Osteoblast (primary cell): Measurements from ENCODE around the gene EFHC1. TPM values are rescaled to one million over a fixed set of nuclear protein-coding genes. Genes with fewer than 3 reads are reported as not detected.

ENCODE experiments used
- DNase-seq: peaks from one replicate; pipeline ENCODE4 v3.0.0; 2011; ENCODE audit warnings: low spot score, mixed read lengths; ENCODE audit not compliant: insufficient read length; ENCODE audit errors: missing footprints
- H2AFZ ChIP-seq: 2 replicates; pipeline ENCODE4 v1.6.0; 2011; ENCODE audit warnings: mild to moderate bottlenecking, low read length
- H3K27ac ChIP-seq: 2 replicates; pipeline ENCODE4 v1.5.1; 2011; ENCODE audit warnings: mild to moderate bottlenecking, low read depth, low read length, moderate library complexity
- H3K27me3 ChIP-seq: 2 replicates; pipeline ENCODE4 v1.6.0; 2012; ENCODE audit warnings: mild to moderate bottlenecking, control low read depth, inconsistent platforms, low read length, moderate library complexity; ENCODE audit not compliant: insufficient read depth
- H3K36me3 ChIP-seq: 2 replicates; pipeline ENCODE4 v1.5.1; 2011; ENCODE audit warnings: mild to moderate bottlenecking, low read length, control low read depth, moderate library complexity; ENCODE audit not compliant: insufficient read depth
- H3K4me1 ChIP-seq: 2 replicates; pipeline ENCODE4 v1.5.1; 2011; ENCODE audit warnings: mild to moderate bottlenecking, low read length, control low read depth, moderate library complexity; ENCODE audit not compliant: insufficient read depth
- H3K4me2 ChIP-seq: 2 replicates; pipeline ENCODE4 v1.6.0; 2011; ENCODE audit warnings: mild to moderate bottlenecking, low read length; ENCODE audit not compliant: insufficient read depth
- H3K4me3 ChIP-seq: fragments of 200-600 bp; sonication (generic); 3 replicates; pipeline ENCODE4 v1.5.1; 2012; ENCODE audit warnings: mild to moderate bottlenecking, low read length, inconsistent platforms; ENCODE audit not compliant: insufficient read depth
- H3K79me2 ChIP-seq: 2 replicates; pipeline ENCODE4 v1.6.0; 2012; ENCODE audit warnings: mild to moderate bottlenecking, low read length, control low read depth, inconsistent platforms; ENCODE audit not compliant: insufficient read depth
- H3K9me3 ChIP-seq: 2 replicates; pipeline ENCODE4 v1.5.1; 2011; ENCODE audit warnings: low read depth, low read length, control low read depth
- H4K20me1 ChIP-seq: 2 replicates; pipeline ENCODE4 v1.6.0; 2012; ENCODE audit warnings: mild to moderate bottlenecking, low read length, control low read depth; ENCODE audit not compliant: insufficient read depth
- CTCF ChIP-seq: IDR thresholded peaks from 2 replicates; pipeline ENCODE4 v1.5.1; 2011; ENCODE audit warnings: mild to moderate bottlenecking, low read depth, low read length, moderate library complexity; ENCODE audit errors: extremely low read depth
- total RNA-seq: library from RNA; depleted of rRNA; stranded (reverse); fragments of >200 nt; gene quantifications from 2 replicates; pipeline ENCODE4 v1.2.3, GENCODE V29; 2012

Gene EFHC1
- total RNA-seq, 1 donor: 31.1 TPM

GRCh38 chr6:52550870-52551269 is 130.7 kb downstream of the EFHC1 start:
- Histone ChIP-seq H4K20me1 (peaks cover 15% of the 10 kb centered on the region), H3K27me3 (no peaks in the 10 kb centered on the region), H2AFZ (no peak overlapping the region)

GRCh38 chr6:52551483-52552277 is 131.5 kb downstream of the EFHC1 start:
- TF ChIP-seq CTCF: no peak
- no peak overlapping the region for H3K4me3 ChIP-seq
- H3K27ac ChIP-seq: peak overlapping the region; percentile 82
- peaks cover 33% of the 10 kb centered on the region for H3K36me3 ChIP-seq
- no peaks in the 10 kb centered on the region for H3K27me3 ChIP-seq
- peaks cover 94% of the 10 kb centered on the region for H3K4me1 ChIP-seq
- H3K79me2 ChIP-seq: peaks cover 100% of the 10 kb centered on the region
- no peak overlapping the region for H2AFZ ChIP-seq
- peaks cover 15% of the 10 kb centered on the region for H4K20me1 ChIP-seq
- H3K9me3 ChIP-seq: no peaks in the 10 kb centered on the region
- peak overlapping the region; percentile 67 for H3K4me2 ChIP-seq
- peak; percentile 74 for DNase-seq

More at GRCh38 chr6:52550870-52551269, 130.7 kb downstream of the EFHC1 start:
- Histone ChIP-seq H3K4me3 (no peak overlapping the region), H3K36me3 (peaks cover 39% of the 10 kb centered on the region), H3K79me2 (peaks cover 100% of the 10 kb centered on the region), H3K4me2 (peak overlapping the region; percentile 67), H3K4me1 (peaks cover 96% of the 10 kb centered on the region), H3K27ac (peak overlapping the region; percentile 82), H3K9me3 (no peaks in the 10 kb centered on the region)
- no peak for TF ChIP-seq CTCF
- no peak for DNase-seq

GRCh38 chr6:52552278-52552643 is 132.1 kb downstream of the EFHC1 start:
- DNase-seq: no peak
- peak overlapping the region; percentile 82 for H3K27ac ChIP-seq
- TF ChIP-seq CTCF: no peak
- H3K36me3 ChIP-seq: peaks cover 33% of the 10 kb centered on the region
- H2AFZ ChIP-seq: no peak overlapping the region
- no peaks in the 10 kb centered on the region for H3K9me3 ChIP-seq
- H3K27me3 ChIP-seq: no peaks in the 10 kb centered on the region
- H3K4me2 ChIP-seq: peak overlapping the region; percentile 67
- peaks cover 100% of the 10 kb centered on the region for H3K79me2 ChIP-seq
- no peak overlapping the region for H3K4me3 ChIP-seq
- peaks cover 92% of the 10 kb centered on the region for H3K4me1 ChIP-seq
- H4K20me1 ChIP-seq: peaks cover 15% of the 10 kb centered on the region

- Histone ChIP-seq H3K4me3 (no peak overlapping the region), H3K36me3 (peaks cover 30% of the 10 kb centered on the region), H3K79me2 (peaks cover 100% of the 10 kb centered on the region), H3K27ac (peak overlapping the region; percentile 82), H4K20me1 (peaks cover 11% of the 10 kb centered on the region), H2AFZ (no peak overlapping the region), H3K4me2 (peak overlapping the region; percentile 67), H3K9me3 (no peaks in the 10 kb centered on the region), H3K27me3 (no peaks in the 10 kb centered on the region), H3K4me1 (peaks cover 92% of the 10 kb centered on the region)
- no peak for TF ChIP-seq CTCF
- no peak for DNase-seq
Measured at GRCh38 chr6:52553158-52553557, 133.0 kb downstream of the EFHC1 start.
